Astrocyte of the spinal cord (primary cell): ENCODE results near the gene SEZ6L2.

Experiments used
- DNase-seq: peaks from one replicate; pipeline ENCODE4 v3.0.0; 2011; ENCODE audit warnings: low read depth, low spot score
- H3K4me3 ChIP-seq: 2 replicates; pipeline ENCODE4 v1.5.1; 2011; ENCODE audit warnings: low read depth, mild to moderate bottlenecking, low read length, moderate library complexity
- CTCF ChIP-seq: IDR thresholded peaks from 2 replicates; pipeline ENCODE4 v1.5.1; 2012; ENCODE audit warnings: low read depth, mild to moderate bottlenecking, low read length, inconsistent platforms
- in situ Hi-C: cut with HindIII; loops from 2 replicates; pipeline ENCODE4 v1.10.0; 2017; ENCODE audit warnings: low sequenced_read_pairs

Gene SEZ6L2

GRCh38 chr16:29904947-29905346 is 5.6 kb upstream of the SEZ6L2 start:
- no peak for TF ChIP-seq CTCF

GRCh38 chr16:29903590-29903989 is 4.2 kb upstream of the SEZ6L2 start:
- no peak for DNase-seq

More at GRCh38 chr16:29904947-29905346, 5.6 kb upstream of the SEZ6L2 start:
- no peak overlapping the region for H3K4me3 ChIP-seq
- DNase-seq = no peak
- in situ Hi-C loops = no loop called here

GRCh38 chr16:29901607-29901945 is 2.2 kb upstream of the SEZ6L2 start:
- in situ Hi-C loops = no loop called here
- no peak overlapping the region for H3K4me3 ChIP-seq
- DNase-seq = no peak
- no peak for TF ChIP-seq CTCF

More at GRCh38 chr16:29903590-29903989, 4.2 kb upstream of the SEZ6L2 start:
- in situ Hi-C loops = no loop called here
- no peak overlapping the region for H3K4me3 ChIP-seq
- no peak for TF ChIP-seq CTCF

GRCh38 chr16:29900888-29901606 is 1.7 kb upstream of the SEZ6L2 start:
- DNase-seq = no peak
- peak overlapping the region; percentile 60 for H3K4me3 ChIP-seq
- in situ Hi-C loops = no loop called here
- TF ChIP-seq CTCF = no peak

- H3K4me3 ChIP-seq = peak within 1 kb of the TSS; percentile 60
- no peak for TF ChIP-seq CTCF
- DNase-seq = peak; percentile 62
- in situ Hi-C loops = no loop called here
These were observed 945 bp upstream of the SEZ6L2 start, which contains the start of gene ASPHD1 for GRCh38 chr16:29900102-29900887. Gene ASPHD1, plus strand, starts transcription at chr16:29900488. Its CDS starts 484 bp downstream, at chr16:29900972.

- DNase-seq = no peak
- no peak for TF ChIP-seq CTCF
- in situ Hi-C loops = no loop called here
- H3K4me3 ChIP-seq = peak overlapping the region; percentile 32
These were observed 390 bp downstream of the SEZ6L2 start for GRCh38 chr16:29898804-29899515.
